Measurements from ENCODE around the gene RPS18.

The RPS18 gene

DNA sequence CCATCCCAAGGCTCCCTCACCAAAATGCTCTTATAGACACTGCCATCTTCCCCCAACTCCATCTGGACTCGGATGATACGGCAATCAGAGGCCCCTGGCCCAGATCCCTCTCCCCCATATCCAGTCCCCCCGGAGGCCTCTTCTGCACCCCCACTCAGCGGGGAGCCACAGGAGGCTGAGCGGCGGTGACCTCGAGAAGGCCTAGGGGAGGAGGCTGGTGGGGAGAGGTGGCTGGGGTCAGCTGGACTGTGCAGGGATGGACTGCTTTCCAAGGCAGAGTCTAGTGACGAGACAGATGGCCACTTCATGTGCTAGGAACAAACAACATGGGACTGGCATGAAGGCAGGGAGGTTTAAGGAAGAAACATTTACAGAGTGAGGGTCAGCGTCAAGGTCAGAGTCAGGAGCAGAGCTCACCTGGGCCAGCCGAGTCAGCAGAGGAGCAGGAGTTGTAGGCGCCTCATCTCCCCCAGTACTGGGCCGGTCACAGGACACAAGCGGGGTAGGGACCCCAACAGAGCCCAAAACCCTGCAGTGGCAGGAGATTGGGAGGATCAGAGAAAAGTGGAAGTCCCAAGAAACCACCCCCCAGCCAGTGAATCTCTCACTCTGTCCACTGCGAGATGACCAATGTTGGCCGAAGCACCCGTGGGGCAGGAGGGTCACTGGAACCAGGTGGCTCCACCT lies 21.3 kb downstream of the RPS18 start:
- DNase-seq: no peak

DNA sequence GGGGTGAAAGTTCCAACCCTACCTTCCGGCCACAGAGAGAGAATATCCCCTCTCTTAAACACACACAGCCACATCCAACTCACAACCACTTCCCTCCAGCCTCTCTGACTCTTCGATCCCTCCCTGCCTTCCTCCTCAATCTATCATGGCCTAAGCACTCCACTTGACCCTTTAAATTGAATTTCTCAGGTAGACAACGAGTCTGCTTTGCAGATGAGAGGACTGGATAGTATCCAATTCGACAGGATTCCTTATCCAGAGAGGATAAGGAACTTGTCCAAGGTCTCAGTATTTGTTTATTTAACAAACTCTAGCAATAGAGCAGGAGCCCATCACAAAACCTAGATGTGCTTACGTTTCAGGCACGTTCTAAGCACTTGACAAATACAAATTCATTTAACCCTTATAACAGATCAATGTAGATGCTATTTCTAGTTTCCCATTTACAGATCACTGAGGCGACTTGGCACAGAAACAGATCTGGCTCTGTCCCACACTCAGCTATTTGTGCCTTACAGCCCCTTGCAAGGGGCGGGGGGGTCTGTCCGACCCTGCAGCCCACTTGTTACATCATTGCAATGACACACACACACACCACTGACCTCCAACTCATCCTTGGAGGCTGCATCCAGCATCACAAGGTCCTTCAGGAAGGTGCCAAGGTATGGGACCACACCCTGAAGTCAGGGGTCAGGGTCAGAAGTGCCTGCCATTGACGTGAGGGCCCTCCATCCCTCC lies 22.4 kb downstream of the RPS18 start:
- DNase-seq: no peak

DNA sequence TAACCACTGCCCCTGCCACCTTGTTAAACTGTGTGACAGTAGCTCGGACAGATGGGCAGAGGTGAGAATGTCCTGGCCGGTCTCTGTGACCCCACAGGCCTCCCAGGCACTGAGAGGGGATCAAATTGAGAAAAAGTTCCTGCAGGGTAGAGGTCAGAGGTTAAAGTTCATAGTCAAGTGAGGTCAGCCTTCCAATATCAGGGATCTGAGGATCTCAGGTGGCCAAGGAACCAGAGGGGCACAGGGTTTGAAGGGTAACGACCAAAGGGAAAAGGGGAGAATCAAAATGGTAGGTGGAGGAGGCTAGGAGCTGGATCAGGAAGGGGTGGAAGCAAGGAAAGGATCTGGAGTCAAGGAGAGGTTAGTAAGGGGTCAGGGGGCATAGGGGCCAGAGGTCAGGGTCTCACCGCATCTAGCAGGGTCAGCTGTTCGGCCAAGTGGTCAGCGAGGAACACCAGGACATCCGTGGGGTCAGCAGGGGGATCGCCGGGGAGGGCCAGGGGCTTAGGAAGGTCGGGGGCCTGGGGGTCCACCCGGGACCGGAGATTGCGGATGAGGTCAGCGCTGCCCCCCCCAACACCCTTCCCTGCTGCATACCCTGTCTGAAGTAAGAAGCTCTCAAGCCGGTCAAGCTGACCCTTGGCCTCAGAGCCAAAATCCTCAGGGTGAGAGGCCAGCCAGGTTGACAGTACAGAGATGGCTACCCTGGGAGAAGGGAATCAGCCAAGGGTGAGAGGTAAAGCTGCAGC lies 23.9 kb downstream of the RPS18 start:
- DNase-seq: no peak

DNA sequence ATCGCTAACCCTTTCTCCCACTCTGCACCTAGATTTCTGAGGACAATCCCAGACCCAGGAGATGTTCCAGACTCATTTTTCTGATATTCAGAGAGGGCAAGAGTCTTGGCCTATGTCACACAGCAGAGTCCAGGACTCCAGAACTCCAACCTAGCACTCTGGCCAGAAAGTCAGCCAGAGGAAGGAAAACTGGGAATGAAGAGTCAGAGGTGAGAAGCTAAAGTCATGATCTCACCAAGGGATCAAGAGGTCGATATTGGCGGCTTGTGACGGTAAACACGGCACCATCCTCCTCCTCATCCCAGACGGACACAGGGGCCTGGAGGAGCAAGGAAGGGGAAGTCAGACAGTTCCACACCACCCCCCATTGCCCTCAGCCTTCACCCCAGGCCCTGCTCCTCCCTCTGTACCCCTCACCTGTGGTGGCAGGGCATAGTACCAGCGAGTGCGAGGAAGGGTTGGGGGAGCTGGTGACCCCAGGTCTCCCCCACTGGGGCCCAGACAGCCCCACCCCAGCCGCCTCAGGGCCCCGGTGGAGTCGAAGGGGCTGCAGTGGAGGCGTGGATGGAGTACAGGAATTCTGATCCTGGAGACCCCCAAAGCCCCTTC lies 25.0 kb downstream of the RPS18 start:
- no peak for DNase-seq

DNA sequence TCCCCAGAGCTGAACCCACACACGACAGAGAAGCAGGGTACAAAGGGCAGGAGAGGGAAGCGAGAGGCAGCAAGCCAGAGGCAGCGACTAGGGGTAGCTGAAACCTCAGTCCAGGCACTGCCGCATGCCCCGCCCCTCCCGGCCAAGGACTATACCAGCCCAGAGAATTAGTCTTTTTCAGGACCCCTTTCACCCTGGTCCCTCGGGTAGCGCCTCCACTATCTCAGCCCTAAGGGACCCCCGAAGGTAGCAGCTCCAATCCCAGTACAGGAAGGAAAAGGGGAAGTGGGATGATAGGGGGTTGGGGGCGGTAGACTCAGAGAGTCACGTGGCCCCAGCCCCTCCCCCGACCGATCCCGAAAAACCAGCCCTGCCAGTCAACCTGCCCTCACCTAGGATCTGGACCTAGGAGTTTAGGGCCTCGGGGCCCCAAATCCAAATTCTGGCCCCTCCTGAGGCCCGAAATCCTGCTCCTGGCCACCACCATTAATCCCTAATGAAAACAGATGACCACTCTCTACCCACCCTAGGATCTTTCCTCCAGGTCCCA lies 25.6 kb downstream of the RPS18 start:
- no peak for DNase-seq

DNA sequence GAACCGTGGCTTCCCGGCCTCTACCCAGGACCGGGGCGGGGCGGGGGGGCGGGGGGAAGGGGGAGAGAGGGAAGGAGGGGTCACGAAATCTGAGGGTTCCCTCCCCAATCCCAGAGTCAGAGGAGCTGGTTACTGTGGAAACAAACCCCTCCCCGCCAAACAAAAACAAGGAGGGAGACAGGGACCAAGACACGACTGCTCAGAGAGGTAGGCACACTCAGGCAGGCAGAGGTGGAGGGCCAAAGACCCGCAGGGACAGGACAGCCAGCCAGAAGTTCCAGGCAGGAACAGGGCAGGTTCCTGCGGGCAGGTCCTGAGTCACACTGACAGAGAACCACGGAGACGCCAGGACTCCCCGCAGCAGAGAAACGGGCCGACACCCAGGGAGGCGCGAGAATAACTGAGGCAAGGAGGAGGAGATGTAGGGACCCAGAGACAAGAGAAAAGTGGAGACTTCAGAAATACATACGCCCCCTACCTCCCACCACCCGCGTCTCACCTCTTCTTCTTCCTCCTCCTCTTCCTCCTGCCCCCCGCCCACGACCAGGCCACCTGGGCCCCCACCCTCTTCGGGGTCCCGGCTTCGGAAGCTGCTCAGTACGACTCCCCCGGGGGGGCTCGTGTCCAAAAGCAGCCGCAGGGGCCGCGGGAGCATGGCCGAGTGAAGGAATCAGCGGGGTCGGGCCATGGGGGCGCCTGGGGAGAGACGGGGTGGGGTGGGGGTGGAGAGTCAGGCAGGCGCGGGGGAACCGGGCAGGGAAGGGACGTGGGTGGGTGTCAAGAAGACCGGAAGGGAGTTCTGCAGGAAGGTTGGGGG lies 26.3 kb downstream of the RPS18 start:
- DNase-seq: no peak

DNA sequence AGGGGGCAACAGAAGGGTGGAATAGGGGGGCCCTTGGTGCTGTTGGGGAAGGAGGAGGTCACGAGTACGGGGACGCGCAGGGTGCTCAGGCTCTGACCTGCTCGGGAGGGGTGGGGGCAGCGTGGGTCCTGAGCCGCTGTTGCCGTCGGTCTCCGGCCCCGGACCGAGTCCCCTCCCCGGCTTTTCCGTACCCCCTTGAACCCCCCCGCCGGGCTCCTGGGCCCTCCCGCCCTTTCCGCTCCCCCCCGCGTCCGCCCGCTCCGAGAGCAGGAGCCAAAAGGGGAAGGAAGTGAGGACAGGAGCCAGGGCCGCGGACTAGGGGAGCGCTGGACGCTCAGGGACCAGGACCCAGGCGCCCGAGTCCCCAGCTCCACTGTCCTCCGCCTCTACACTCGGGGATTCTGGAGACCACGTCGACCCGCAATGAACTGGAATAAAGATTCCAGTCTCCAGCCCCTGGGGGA lies 26.9 kb downstream of the RPS18 start, which contains the start of gene RGL2:
Gene RGL2, minus strand, starts transcription at position 170 of the 464 bp plus-strand sequence. CDS start 332 bp downstream, outside the sequence.
- DNase-seq: no peak

DNA sequence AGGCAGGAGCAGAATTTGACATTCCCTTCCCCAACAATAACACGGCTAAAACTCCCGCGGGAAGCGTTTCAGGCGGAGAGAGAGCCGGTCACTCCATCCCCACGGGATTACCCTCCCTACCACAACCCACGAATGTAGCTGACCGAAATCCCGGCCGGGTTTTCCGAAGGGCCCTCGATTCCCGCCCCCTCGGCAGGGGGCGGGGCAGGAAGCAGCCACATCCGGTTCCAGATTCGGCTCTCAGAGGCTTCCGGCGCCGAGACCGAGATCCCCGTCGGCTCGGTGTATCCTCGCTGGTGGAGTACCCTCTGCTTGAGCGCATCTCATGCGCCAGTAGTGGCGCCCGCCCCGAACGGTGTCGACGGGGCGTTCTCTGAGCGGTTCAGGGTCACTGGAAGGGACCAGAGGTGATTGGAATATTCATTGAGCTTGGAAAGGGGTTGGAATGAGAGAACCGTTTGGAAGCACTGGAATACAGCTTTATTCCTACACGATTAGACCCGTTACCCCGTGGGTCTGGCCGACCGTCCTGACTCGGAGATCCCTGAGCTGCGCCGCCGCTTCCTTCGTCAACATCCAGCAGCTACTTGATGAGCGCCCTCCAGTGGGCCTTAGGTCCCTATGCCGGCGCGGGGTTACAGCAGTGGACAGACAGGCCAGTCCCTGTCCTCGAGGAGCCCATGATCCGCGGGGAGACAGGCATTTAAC lies 27.5 kb downstream of the RPS18 start:
- DNase-seq: peak; percentile 69

DNA sequence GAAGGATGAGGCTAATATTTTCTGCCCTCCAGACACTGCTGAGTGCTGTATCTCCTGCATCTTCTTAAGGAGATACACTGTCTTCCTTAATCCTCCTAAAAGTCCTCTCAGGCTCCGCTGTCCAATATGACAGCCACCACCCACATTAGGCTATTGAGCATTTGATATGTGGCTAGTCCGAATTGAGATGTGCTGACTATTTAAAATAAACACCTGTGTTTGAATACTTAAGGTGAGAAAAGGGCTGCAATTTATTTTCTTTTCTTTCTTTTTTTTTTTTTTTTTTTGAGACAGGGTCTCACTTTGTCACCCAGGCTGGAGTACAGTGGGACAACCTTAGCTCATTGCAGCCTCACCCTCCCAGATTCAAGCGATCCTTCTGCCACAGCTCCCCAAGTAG lies 30.0 kb downstream of the RPS18 start:
- no peak for DNase-seq

DNA sequence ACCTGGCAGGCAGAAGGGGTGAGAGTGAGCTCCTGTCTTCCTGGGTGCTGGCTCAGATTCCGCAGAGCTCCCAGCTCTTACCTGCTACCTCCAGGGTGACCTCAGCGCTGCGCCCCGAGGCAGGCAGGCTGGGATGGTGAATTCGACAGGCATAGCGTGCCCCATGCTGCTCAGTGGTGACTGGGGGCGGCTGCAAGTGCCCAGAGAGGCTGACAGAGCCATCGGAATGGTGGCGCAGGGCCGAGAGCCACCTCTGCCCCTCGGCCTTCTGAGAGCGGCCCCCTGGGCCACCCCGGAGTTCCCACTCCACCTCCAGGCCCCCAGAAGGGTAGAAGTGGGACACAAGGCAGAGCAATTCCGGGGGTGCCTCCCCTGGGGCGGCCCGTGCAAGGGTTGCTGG lies 32.3 kb downstream of the RPS18 start:
- DNase-seq: no peak

DNA sequence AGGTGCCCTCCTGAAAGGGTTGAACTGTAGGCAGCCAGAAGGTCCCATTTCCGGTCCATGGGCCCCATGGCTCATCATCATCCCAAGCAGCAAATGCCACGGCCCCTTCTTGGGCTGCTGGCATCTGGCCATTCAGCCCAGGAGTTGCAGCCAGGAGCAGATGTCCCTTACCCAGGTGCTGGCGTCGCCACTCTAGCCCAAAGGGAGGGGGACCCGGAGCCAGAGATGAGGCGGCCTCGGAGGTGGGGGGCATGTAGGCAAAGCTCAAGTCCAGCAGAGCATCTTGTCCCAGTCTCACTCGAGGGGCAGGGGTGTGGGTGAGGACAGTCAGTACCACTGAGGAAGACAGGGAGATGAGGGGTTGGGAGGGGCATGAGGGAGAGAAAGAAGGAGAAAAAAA lies 33.2 kb downstream of the RPS18 start:
- no peak for DNase-seq

DNA sequence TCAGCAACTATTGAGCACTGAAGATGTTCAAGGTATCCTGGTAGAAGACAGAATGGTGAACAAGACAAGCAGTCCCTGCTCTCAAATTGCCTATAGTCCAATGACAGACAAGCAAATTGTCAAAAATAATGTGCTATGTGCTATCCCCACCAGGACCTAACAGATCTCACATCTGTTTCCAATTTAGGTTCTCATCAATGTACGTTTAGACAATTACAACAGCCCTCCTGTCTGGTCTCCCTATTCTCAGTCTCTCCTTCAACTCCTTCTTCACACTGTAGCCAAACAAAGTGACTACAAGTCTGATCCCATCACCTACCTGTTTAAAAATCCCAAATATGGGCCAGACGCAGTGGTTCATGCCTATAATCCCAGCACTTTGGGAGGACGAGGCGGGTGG lies 34.5 kb downstream of the RPS18 start:
- DNase-seq: no peak

DNA sequence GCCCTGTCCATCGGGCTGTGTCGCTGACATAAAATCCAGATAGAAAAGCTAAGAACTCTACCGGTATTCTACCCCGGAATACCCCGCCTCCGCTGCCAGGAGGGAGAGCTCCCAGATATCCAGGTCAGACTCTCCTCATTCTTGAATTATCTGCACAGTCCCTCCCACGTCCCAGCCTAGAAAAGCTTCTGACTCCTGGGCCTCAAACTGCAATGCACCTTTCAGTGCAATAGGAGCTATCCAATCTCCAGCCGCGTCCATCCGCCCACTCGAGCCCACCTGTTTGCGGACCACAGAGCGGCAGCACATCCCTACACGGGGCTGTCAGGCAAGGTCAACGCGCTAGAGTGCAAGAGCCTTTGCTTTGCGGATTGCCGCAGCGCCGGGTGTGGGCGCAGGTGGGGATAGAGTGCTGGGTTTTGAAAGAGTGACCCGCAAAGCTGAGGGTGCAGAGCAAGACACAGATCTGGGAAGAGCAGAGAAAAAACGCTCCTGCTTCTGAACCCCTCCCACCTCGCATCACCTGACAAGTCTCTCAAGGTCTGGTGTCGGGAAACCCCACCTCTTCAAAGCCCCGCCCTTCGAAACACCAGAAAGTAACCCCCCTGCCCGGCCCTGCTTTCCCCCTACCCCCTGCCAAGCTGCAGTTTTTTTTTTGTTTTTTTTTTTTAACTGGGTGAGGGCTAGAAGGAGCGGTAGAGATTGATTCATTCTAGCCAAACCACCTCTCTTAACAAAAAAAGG lies 40.7 kb downstream of the RPS18 start:
- DNase-seq: peak; percentile 40

DNA sequence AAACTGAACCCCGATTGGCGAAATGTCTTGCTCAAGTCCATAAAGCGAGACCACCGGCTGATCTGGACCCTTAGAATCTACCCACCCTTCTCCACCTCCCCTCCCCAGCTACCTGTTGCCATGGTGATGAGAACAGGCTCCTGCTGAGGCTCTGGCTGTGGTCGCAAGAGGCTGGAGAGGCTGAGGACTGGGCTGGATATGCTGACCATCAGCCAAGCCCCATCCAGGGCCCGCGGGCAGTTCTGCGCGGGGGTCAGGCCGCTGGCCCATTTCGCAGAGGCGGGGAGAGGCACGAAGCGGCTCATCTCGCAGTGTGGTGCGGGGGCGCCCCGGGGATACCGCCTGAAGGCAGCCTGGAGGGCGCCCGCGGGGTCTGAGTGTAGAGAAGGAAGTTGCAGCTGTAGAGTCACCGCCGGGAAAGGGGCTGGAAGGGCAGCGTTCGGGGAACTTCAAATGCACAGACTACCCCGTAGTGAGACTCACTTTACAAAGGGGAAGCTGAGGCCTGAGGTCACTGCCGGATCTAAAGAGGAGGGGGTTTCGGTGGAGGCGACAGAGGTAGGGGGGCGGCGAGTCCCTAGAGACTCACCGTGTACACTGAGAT lies 41.3 kb downstream of the RPS18 start:
- DNase-seq: peak; percentile 9

DNA sequence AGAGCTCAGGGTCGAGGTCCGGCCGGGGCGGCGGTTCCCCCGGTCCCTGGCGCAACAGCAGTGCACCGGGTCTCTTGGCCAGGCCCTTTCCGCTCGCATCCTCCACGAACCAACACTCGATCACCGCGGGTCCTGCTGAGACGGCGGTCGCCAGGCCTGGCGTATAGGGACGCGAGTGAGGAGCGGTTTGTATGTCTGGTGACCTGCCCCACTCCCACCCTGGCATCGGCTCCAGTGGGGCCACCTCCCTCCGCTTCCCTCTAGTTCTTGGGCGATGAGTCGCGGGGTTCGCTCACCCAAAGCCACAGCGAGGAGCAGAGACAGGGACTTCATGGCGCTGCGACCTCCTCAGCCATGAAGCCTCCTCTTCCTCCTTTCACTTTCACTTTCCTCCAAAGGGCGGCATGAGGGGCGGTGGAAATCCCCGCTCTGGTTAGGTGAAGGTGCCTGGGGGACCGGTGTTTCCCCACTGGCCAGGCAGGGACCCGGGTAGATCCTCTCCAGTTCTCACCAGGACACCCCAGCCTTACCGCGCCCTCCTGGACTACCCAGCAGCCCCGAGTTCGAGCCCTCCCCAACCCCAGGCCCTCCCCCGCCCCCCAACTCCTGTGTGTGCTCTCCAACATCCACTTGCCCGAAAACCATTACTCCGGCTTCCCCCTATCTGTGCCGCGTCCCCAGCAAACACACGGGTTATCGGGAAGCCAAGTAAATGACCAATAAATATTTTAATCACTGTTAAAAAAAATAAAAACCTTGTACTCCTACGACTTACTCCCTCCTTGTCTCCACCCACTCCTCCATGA lies 42.0 kb downstream of the RPS18 start, which contains the start of gene TAPBP:
Gene TAPBP, minus strand, starts transcription at position 370 of the 806 bp plus-strand sequence. Its CDS starts 37 bp downstream, at position 333.
- no peak for DNase-seq

DNA sequence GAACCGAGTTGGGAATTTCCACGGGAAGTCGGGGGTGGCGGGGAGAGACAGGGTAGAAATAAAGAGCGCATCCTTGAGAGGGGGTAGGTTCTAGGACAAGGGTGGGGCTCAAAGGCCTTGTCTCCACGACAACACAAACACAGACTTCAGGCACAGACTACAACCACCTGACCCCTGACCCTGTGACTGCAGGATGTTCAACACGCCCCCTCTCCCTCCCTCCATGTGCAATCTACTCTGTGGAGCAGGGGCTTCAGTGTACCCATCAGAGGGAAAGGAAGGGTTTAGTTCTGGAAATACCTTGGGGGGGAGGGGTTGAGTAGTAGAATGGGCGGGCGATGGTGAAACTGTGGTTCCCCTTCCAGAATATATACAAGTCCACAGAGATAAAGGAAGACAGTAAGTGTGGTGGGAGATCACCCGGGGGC lies 42.7 kb downstream of the RPS18 start:
- no peak for DNase-seq

DNA sequence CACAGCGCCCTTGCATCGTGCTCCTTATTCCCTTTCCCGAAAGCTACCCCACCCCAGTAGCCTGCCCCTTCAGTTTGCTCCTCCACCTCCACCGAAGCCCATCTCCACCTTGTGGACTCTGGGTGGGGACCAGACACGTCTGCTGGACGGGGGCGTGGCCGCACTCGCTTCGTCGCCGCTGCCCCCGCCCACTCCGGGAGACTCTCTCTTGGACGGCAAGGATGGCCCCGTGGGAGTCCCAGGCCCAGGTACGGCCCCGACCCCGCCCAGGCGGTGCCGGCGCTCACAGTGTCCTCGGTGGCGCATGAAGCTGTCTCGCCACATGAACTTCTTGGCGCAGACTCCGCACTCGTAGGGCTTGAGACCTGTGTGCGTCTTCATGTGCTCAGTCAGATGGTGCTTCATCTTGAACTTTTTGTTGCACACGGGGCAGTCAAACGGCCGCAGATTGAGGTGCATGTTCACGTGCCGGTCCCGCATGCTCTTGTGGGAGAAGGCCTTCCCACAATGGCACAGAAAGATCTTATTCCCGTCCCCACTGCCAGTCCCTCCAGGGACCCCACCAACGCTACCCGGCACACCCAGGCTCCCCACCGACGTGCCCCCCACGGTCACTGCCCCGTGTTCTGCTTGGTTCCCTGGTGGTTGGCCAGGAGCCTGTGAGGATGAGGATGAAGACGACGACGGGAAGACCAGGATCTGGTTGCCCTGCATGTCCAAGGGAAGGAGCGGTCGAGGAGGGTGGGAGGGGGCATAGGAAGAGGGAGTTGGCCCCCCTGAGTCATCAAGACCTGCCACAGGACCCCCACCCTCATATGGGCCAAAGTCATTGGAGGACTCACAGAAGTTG lies 43.3 kb downstream of the RPS18 start:
- no peak for DNase-seq

Data from SHP77 treated with DMSO at 0.1 percent for 48 hours (cell line).